ENCODE results near the gene DLX5.

Gene DLX5

DNA sequence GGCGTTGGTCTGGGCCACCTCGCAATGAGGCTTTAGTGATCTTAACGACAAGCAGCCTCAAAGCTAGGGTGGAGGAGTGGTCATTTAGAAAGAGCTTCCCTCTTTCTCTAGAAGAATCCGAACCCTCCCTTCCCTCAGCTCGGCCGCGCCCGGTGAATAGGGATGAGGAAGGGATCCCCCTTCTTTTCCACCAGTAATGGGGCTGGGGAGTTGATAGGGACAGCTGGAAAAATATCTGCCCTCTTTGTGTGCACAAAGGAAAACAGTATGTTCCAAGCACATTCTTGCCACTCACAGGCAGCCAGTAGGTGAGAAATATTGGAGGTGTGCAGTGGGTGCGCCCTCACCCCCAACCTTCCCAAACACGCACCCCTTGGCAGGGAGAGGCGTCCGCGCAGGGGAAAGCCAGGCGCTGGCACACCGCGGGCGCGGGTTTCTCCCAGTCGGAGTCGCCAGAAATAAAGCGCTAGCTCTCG lies 6.5 kb downstream of the DLX5 start:
- DNase-seq = no peak

DNA sequence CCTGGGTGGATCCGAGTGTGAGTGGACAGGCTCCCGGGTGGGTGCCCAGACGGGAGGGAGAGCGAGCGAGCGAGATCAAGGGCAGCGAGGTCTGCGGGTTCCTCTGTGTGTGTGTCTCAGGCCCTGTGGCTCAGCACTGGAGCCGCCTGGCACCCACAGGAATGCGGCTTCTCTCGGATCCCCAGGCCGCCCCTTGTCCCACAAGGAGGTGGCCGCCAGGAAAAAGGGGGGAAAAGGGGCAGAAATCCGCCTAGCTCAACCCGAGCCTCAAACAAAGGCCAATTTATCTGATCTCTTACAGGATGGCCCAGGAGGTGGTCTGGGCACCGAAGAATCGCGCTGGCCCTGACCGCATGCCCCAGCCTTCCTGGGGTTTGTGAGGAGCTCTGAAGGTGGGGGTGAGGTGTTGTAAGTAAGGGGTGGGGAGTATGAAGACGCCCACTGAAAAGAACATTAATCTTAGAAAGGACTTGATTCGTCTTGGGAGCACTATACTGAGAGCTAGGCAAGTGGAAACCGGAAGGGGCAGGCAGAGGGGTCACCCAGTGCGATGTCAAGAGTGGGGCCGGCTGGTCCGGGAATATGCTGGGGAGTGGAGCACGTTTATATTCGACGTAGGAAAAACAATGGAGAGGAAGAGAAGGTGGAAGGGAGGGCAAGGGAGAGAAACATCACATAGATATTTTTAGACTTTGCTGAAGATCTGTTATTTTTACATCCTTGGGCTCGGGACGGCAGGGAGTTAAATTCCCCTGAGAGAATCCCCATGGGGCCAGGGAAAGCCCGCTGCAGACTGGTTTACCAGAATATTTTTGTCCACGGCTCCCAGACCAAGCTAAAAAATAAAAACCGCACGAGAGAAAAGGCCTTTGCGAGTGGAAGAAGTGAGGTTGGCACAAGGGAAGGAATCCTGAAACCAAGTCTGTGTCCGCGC lies 7.2 kb downstream of the DLX5 start:
- no peak for DNase-seq

DNA sequence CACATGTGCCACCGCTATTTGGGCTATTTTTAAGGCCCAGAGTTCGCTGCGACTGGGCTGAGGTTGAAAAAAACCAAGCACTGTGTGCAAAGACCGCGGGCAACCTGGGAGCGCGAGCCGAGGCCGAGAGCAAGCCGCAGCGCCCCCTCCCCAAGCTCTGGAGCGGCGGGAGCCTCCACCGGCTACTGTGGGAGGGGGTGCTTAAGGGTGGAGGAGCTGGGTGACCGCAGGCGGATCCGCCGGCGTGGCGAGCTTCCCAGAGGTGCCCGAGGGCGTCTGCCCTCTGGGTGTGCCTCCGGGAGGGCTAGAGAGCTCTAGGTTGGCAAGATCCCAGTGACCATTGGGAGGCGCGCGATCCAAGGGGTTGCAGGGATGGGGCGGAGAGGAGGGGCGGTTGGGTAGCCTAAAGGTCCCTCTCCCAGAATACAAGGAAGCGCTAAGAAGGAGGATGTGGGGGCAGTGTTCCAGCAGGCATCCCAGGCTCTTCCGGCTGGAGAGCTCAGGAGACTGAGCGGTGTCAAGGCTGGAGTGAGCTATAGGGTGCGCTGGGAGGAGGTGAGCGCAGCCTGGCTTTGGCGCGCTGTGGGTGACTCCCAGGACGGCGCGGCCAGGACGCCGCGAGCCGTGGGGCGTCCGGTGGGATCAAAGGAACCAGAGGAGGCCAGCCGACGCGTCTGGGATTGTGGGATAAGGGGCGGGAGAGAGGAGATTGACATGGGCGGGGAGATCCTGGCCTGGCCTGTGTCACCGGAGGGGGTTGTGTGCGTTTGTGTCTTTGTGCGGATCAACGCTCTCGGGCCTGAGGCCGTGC lies 8.0 kb downstream of the DLX5 start:
- DNase-seq = no peak

DNA sequence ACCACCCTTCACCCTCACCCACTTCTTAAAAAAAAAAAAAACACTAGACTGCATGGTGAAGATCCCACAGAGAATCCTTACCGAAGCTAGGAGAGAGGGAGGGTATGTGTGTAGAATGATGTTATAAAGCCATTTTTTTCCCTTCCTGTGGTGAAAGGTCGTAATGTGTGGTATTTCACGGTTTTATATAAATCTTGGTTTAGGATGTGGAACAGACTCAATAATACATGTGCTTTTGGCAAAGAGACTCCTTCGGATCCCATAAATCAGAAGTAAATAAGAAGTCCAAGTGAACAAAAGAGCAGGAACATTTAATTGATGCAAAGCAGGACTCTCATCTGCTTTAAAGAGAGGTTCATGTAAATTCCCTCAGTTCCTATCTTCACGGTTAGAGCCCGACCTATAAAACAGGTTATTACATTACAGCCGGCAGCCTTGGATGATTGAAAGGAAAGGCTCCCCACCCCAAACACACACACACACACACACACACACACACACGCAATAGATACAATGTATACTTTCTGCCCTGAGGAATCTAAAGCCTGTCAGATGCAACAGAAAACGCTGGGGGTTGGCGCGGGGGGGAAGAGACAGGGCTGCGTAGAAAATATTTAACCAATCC lies 8.8 kb downstream of the DLX5 start:
- no peak for DNase-seq

DNA sequence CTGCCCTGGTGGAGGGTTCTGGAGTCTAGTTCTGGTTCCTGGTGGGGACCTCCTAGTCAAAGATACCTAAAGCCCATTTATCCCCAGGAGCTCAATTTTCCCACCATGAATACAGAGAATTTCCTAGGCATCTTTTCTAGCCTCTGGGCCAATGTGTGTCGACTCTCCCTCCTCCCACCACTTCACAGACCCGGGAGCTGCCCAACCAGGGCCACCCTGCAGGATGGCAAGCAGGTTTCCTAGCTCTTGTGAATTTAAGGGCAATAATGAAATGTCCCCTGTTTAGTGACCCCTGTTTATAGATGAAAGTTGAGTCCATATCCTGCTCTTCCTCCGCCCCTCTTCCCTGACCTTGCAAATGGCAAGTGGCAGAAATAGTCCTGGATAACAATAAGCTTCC lies 9.4 kb downstream of the DLX5 start:
- DNase-seq = no peak

DNA sequence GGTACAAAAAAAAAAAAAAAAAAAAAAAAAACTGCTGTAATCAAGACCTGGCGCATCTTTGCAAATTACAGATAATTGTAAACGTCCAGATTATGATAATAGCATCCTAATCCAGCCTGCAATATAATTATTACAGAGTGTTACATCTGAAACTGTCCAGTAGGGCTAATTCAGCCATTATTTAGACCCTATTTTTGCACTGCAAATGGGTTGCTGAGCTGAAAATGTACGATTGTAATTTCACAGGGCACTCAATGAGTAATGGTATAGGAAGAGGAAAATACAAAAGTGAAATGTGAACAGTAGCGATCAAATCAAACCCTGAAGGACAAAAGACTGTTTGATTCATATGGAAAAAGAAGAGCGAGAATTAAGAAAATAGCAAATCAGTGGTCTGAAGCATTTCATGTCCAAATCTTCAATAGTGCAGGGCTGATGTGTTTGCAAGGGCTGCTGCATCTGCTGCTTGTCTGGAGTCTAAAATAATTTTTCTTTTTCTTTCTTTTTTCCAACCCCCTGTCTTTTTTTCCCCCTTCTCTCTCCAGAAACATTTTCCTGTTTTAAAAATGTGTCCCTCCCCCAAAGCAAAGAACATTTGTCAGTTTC lies 10.4 kb downstream of the DLX5 start:
- no peak for DNase-seq

DNA sequence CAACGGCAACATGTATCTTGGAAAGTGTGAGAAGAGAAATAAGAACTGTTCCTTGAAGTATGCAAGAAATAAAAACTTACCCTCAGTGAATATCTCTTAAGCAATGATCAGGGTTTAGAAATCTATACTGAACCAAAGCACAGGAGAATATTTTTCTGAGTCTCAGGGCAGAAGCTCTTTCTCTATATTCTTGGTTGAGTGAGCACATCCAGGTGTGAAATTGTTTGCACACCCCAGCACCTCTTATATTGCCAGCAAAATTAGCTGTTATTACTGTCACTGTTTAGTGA lies 10.8 kb downstream of the DLX5 start:
- DNase-seq = no peak

DNA sequence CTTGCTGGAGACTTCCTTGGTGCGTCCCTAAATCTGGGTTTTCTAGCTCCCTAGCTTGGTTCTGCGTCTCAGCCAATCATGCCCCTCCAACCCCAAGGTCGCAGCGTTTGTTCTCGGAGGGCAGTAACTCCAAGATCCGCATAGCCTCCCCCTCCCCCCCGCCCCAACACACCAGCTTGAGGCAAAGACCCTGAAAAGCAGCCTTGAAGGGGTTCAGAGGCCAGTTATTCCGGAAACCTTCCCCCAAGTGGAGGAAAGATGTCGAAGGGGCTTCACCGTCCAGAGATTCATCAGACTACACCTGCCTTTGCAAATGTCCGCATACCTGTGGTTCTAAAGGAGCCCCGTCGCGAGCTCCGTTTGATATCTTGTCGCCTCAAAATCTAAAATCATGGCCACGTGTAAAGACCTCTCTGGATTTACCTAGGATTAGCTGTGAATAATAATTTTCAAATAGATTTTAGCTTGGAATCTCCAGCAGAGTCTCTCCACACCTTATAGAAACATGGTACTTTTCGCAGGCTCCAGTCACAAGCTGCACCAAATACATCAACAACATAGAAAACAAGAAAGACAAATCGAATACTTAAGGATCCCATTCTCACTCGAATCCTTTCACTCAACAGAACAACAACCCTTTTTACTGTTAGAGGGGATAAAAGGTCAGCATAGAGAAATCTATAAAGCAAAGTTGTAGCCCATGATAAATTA lies 11.3 kb downstream of the DLX5 start:
- no peak for DNase-seq

DNA sequence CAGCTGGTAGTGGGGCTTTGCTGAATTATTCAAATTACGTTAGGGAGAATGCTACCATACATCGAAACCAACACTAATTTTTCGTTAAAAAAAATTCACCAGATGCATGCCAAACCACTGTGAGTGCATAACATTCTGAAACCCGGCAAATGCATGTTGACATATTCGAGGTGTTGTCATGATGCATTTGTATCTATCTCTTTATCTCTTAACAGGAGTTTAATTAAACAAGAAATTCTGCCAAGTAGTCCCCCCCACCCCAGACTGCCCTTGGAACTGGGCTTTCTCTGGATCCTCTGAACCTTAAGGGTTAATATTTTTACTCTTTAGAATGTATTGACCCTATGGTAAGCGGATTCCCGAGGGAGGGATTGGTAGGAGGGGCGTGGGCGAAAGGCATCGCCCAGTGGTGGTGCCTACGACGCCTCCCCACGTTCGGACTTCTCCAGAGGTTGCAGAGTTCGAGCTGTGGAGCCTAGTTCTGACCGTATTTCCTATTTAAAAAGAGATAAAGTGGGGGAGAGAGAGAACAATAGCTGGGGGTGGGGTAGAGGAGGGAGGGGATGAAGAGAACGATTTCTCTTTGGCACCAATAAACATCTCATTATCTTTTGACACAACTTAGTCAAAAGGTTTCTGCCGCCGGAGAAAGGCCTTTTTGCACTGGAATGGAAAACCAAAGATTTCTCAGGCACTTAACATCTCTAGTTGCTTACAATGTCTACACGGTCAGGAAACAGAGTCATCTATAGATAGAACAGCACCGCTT lies 12.1 kb downstream of the DLX5 start:
- DNase-seq = no peak

DNA sequence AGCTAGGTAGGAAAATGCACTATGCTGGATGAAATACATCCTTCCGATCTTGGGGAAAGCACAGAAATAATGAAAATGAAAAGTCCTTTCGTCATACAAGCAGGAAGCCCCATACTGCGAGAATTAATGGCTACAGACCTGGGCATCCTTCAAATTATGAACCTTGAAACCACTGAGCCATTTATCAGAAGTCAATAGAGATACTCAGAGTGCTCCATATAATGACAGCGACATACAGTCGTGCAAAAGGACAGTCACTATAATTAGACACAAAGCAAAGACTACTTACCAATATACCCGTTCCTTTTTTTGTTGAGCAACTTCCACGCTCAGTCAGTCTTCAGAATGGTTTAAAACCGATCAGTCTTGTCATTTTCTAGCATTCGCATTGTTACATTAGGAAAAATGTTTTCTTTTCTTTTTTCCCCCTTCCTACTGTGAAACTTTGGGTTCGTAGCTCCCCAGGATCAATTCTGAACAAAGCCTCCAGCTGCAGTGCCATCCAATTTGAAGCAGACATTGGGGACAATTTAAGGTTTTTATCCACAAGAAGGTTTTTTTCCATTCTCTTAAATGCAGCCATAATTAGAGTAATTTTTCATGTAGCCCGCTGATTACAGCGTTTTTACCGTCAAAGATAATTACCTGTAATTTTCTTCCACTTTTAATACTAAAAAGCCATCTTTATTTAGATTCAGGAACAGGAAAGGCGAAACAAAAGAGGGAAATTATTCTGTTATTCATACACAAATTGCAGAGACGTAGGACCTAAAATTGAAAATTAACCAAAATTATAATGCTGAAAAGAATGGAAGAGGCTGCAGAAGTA lies 12.9 kb downstream of the DLX5 start:
- no peak for DNase-seq

DNA sequence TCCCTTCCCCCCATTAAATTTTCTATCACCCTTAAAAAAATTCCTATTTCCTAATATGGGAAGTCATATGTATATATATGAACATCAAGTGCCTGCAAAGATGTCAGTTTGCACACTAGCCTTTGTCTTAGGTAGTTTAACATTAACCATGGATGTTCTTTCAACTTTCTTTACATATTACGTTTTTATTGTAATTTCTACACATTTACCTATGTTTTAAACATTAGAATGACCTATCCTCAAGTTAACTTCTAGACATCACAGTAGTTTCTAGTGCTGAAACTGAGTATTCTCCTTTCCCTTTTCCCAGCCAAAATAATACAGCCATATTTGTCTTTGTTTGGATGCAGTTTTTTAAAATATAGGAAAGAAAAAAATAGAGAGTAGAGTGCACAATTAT lies 13.5 kb downstream of the DLX5 start:
- DNase-seq = no peak

DNA sequence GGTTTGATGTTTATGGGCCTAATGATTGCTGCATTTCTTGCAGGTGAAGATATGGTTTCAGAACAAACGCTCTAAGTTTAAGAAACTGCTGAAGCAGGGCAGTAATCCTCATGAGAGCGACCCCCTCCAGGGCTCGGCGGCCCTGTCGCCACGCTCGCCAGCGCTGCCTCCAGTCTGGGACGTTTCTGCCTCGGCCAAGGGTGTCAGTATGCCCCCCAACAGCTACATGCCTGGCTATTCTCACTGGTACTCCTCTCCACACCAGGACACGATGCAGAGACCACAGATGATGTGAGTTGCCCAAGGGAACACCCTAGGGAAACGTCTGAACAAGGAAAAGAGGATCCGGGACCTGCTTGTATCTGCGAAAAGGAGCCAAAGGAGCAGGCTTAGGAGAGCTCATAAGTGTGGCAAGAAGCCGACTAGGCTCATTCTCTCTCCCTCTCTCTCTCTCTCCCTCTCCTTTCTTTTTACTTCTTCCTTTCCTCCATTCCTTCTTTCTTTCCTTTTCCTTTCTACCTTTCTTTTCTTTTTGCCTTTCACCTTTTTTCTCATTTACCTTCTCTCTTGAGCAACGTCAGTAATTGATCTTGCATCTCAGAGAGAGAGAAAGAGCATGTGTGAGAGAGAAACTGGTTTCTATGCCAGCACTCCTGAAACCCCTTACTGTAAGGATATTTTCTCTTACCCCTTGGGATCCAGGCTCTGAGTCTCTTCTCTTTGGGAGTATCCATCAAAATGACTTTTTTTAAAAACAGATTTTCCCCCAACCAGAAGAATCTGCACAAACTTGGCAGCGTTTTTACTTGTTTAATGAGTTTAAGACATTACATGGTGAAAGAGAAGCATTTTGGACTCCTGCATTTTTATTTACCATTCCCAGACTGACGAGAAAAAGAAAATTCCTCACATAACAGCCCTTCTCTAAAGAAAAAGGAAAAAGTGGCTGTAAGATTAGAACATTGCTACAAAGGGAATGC lies 14.6 kb downstream of the DLX5 start:
- DNase-seq = no peak

DNA sequence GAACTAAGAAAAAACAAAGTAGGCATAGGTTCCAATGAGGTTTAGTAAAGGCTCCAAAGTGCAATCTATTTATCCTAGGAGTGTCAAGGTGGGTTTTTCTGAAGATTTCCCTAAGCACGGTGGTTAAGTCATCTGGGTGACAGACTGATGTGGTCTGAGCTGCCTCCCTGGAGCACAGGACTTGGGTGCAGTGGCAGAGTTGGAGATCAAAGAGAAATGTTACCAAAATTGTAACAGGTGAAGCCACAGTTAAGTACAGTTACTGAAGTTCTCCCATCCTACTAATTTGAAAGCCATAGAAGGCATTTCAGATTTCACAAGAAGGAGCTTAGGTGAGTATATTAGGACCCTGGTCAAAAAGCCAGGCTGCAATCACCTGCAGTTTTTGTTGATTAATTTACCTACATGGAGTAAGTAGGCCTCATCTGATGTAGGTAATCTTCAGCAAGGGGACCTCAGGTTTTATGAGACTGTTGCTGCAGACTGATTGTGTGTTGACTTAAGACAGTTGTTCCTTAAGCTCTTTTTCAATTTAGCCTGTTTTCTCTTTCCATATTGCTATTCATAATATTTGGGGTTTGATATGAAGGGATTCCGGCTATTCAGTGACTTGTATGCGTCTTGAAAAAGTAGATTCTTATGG lies 16.2 kb downstream of the DLX5 start:
- DNase-seq = no peak

DNA sequence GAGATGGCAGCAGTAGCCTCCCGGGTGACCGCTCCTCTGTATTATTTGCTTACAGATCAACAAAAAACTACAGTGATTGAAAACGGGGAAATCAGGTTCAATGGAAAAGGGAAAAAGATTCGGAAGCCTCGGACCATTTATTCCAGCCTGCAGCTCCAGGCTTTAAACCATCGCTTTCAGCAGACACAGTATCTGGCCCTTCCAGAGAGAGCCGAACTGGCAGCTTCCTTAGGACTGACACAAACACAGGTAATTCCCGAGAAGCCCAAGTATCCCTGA lies 17.1 kb downstream of the DLX5 start:
- DNase-seq = no peak

DNA sequence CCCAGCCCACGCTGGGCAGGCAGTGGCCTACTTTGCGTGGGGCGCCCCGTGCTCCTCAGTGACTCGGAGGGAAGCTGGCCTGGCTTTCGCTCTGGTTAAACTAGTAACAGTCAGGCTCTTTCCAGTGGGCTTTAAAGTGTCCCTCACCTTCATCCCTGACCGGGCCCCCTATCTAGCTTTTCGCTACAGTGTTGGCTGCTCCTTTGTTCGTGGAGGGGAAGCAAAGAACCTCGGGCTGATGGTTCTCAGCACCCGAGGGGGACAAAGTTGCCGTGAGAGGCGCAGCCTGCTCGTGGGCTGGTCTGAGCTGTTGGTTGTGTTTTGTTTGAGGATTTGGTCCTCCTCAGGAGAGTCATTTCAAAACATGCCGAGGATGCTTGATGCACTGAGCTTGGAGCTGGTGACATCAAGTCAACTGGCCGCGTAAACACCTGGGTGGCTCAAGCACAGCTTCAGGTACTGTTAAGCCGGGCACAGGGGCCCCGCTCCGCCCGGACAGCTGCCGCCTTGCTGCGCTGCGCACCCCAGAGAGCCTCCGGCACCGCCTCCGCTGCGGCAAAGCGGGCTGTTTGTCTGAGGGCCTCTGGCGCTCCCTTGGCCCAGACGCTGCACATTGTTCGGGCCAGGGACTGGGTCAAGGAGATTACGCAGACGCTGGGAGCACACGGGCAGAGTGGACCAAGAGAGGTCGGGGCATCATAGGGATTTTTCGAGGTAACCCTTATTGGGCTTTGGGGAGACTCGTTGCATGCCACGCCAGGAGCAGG lies 17.6 kb downstream of the DLX5 start:
- no peak for DNase-seq

DNA sequence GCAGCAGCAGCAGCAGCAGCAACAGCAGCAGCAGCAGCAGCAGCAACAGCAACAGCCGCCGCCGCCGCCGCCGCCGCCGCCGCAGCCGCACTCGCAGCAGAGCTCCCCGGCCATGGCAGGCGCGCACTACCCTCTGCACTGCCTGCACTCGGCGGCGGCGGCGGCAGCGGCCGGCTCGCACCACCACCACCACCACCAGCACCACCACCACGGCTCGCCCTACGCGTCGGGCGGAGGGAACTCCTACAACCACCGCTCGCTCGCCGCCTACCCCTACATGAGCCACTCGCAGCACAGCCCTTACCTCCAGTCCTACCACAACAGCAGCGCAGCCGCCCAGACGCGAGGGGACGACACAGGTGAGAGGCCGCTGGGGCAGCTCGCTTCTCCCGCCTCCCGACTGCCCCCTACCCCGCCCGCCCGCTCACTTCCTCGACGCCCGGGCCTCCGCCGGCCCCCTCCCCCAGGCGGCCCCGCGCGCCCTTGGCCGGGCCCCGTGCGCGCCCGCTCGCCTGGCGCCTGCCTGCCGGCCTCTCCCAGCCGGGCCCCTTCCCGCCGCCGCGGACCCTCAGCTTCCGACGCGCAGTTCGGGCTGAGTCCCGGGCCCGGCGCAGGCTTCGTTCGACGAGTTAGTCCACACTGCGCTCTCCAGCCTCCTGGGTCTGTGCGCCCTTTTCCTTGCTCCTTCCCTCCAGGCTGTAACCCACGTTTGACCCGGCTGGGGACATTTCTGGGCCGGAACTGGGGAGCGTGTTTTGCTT lies 18.4 kb downstream of the DLX5 start:
- peak; percentile 38 for DNase-seq

DNA sequence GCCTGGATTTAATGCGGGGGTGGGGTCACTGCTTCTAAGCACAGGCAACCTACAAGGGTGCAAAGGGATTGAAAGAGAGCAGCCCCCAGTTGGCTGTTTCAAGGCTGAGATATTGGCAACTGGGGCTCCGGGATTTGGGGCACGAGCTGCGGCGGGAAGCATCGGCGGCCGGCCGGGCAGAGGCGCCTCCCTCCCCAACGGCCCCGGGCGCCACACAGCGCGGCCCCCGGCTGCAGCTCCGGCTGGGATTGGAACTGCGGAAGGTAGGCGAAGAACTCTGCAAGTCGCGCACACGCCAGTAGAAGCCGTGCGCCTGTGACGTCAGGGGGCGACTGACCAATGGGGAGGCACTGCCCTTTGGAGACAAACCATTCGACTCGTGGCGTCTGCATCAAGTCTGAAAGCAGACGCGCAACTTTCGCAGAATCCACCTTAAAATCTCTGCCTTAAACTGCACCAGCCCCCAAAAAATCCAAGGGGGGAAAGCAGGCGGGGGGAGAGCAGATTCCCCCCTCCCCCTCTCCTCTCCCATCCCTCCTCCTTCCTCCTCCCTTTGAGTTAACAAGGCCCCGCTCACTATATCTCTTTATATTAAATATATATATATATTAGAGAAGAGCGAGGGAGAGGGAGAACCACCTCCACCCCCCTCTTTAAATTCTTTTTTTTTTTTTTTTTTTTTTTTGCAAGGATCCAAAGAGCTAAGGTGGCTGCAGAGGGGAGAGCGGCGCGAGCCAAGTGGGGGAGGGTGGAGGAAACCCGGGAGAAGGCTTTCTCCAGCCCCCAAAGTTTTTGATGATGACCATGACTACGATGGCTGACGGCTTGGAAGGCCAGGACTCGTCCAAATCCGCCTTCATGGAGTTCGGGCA lies 19.2 kb downstream of the DLX5 start, which contains the start of gene DLX6:
Gene DLX6, plus strand, starts transcription at position 371 of the 872 bp plus-strand sequence. Its CDS starts 425 bp downstream, at position 796.
- peak; percentile 20 for DNase-seq
